Erythroblast (primary cell): ENCODE data around the gene PMM1.

Experiments used
- GATA1 ChIP-seq: IDR thresholded peaks from 2 replicates; pipeline ENCODE4 v1.6.1; 2011; ENCODE audit warnings: low read depth, mild to moderate bottlenecking, control low read depth, low read length, moderate library complexity
- POLR2A ChIP-seq: IDR thresholded peaks from 2 replicates; pipeline ENCODE4 v1.6.1; 2011; ENCODE audit warnings: mild to moderate bottlenecking, low read length

GRCh38 chr22:41539146-41540005 is 50.3 kb downstream of the PMM1 start:
- TF ChIP-seq GATA1 (no peak), POLR2A (no peak)
